Measurements from ENCODE around the gene PTGER1.

DNA sequence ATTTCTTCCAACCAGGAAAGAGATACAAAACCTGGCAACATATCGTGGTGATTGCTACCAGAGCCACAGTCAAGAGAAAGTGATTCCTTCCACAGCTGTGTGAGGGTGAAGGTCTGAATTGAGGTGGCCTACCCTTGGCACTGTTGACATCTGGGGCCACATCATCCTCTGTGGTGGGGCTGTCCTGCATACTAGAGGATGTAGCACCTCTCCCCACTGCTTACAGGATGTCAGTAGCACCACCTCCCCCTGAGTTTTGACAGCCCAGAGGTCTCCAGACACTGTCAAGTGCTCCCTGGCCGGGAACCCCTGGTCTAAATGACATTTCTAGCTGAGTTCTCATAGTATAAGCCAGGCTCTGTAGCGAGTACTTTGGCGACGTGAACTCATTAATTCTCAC is 15.5 kb downstream of the PTGER1 start:
- TF ChIP-seq, protein P1, sequence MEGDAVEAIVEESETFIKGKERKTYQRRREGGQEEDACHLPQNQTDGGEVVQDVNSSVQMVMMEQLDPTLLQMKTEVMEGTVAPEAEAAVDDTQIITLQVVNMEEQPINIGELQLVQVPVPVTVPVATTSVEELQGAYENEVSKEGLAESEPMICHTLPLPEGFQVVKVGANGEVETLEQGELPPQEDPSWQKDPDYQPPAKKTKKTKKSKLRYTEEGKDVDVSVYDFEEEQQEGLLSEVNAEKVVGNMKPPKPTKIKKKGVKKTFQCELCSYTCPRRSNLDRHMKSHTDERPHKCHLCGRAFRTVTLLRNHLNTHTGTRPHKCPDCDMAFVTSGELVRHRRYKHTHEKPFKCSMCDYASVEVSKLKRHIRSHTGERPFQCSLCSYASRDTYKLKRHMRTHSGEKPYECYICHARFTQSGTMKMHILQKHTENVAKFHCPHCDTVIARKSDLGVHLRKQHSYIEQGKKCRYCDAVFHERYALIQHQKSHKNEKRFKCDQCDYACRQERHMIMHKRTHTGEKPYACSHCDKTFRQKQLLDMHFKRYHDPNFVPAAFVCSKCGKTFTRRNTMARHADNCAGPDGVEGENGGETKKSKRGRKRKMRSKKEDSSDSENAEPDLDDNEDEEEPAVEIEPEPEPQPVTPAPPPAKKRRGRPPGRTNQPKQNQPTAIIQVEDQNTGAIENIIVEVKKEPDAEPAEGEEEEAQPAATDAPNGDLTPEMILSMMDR (IDR thresholded peaks at IDR 0.05; ENCODE audit: low read depth, low read length): no peak
- TF ChIP-seq EZH2phosphoT487 (IDR thresholded peaks at IDR 0.05; ENCODE audit: low read depth): no peak

Measured in OCI-LY3 (cell line).